ENCODE data around the gene SNORC.

DNA sequence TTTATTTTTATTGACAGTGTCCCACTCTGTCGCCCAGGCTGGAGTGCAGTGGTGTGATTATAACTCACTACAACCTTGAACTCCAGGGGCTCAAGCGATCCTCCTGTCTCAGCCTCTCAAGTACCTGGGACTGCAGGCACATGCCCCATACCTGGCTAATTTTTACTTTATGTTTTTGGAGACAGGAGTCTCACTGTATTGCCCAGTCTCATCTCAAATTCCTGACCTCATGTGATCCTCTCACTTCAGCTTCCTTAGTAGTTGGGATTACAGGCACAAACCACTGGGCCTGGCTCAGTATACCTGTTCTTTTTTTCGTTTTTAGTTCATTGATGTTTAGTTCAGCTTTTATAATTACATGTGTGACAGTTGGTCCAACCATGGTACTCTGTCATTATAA, 40.1 kb upstream of the SNORC start:
- TF ChIP-seq ZNF384 (IDR thresholded peaks at IDR 0.05): no peak
- no peak for TF ChIP-seq SP1 (IDR thresholded peaks at IDR 0.05)
- no peak for TF ChIP-seq TARDBP (IDR thresholded peaks at IDR 0.05)
- no peak for TF ChIP-seq SUZ12 (IDR thresholded peaks at IDR 0.05)
- TF ChIP-seq FOXA1 (IDR thresholded peaks at IDR 0.05): no peak
- no peak for TF ChIP-seq ARNT (IDR thresholded peaks at IDR 0.05)
- no peak for TF ChIP-seq BHLHE40 (IDR thresholded peaks at IDR 0.05; ENCODE audit: borderline replicate concordance)
- TF ChIP-seq HDGF (IDR thresholded peaks at IDR 0.05; ENCODE audit: borderline replicate concordance): no peak
- TF ChIP-seq, protein P1, sequence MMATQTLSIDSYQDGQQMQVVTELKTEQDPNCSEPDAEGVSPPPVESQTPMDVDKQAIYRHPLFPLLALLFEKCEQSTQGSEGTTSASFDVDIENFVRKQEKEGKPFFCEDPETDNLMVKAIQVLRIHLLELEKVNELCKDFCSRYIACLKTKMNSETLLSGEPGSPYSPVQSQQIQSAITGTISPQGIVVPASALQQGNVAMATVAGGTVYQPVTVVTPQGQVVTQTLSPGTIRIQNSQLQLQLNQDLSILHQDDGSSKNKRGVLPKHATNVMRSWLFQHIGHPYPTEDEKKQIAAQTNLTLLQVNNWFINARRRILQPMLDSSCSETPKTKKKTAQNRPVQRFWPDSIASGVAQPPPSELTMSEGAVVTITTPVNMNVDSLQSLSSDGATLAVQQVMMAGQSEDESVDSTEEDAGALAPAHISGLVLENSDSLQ (IDR thresholded peaks at IDR 0.05): no peak
- no peak for TF ChIP-seq NFRKB (IDR thresholded peaks at IDR 0.05)

All from HEK293T (cell line).